ENCODE data around the gene OR2L5.
A peak's percentile ranks its signal among the peaks of the same experiment; 100 is the strongest.

The OR2L5 gene

GRCh38 chr1:248013229-248013710 lies at the start of gene OR2L5:
TSS of gene OR2L5 (plus strand) at chr1:248013660. CDS start at chr1:248021948, 8,288 bp downstream.
- DNase-seq: peak; percentile 12

GRCh38 chr1:247964933-247965332 lies 48.5 kb upstream of the OR2L5 start, which contains the start of gene OR2AK2:
TSS of gene OR2AK2 (plus strand) at chr1:247965233. CDS start at chr1:247965377, 144 bp downstream.
- DNase-seq: no peak

GRCh38 chr1:247966532-247967204 lies 46.8 kb upstream of the OR2L5 start:
- no peak for DNase-seq

- DNase-seq: no peak
These were observed 20.5 kb upstream of the OR2L5 start for GRCh38 chr1:247992986-247993385.

- no peak for DNase-seq
These were observed 14.6 kb upstream of the OR2L5 start for GRCh38 chr1:247998811-247999210.

GRCh38 chr1:248000169-248000568 lies 13.3 kb upstream of the OR2L5 start:
- no peak for DNase-seq

- DNase-seq: no peak
These were observed 5.7 kb upstream of the OR2L5 start for GRCh38 chr1:248007778-248008177.

GRCh38 chr1:248009681-248010080 lies 3.8 kb upstream of the OR2L5 start:
- DNase-seq: no peak

GRCh38 chr1:248015803-248016202 lies 2.3 kb downstream of the OR2L5 start:
- DNase-seq: no peak

- no peak for DNase-seq
These were observed 16.3 kb downstream of the OR2L5 start, which contains the start of gene OR2L2 for GRCh38 chr1:248029770-248030169. TSS of gene OR2L2 (plus strand) at chr1:248030070. CDS start at chr1:248038268, 8,198 bp downstream.

- DNase-seq: no peak
These were observed 31.7 kb downstream of the OR2L5 start for GRCh38 chr1:248045209-248045608.

- DNase-seq: no peak
These were observed 33.1 kb downstream of the OR2L5 start, which contains the start of gene OR2L3 for GRCh38 chr1:248046536-248046935. TSS of gene OR2L3 (plus strand) at chr1:248046836. CDS start at chr1:248060682, 13,846 bp downstream.

- DNase-seq: no peak
These were observed 33.5 kb downstream of the OR2L5 start for GRCh38 chr1:248047008-248047407.

- no peak for DNase-seq
These were observed 41.2 kb downstream of the OR2L5 start for GRCh38 chr1:248054671-248055070.

- DNase-seq: no peak
These were observed 41.8 kb downstream of the OR2L5 start for GRCh38 chr1:248055261-248055660.

GRCh38 chr1:248065071-248065470 lies 51.6 kb downstream of the OR2L5 start:
- no peak for DNase-seq

- DNase-seq: no peak
These were observed 52.1 kb downstream of the OR2L5 start for GRCh38 chr1:248065604-248066003.

Data from HCEC 1CT (cell line).